Measurements from ENCODE around the gene BRICD5. TPM values are rescaled to one million over a fixed set of nuclear protein-coding genes. Genes with fewer than 3 reads are reported as not detected.
"Not testable (repeated sequence)": the region's sequence is repeated elsewhere in the genome, so short reads cannot be mapped to it uniquely, and the experiment has no call there.

BRICD5 gene
- total RNA-seq, 2 donors from 2014 or later, result 2.1 to 2.6 TPM

DNA sequence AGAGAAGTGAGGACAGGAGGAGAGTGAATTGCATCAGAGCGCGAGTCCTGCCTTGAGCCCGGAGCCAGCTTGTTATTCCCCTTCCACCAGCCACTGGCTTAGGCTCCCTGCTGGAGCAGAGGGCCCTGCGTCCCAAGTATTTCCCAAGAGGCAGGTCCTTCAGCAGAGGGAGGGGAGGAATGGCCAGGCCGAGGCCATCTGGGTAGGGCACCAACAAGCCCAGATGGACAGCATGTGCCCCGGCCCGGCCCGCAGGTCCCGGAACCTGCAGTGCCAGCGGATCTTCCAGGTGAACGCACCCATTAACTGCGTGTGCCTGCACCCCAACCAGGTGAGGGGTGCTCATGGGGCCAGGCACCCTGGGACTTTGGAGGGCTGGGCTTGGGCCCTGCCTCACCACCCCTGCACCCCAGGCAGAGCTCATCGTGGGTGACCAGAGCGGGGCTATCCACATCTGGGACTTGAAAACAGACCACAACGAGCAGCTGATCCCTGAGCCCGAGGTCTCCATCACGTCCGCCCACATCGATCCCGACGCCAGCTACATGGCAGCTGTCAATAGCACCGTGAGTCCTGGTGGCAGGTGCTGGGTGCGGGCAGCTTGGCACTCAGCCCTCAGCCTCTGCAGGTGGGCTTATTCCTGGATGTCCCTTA, 3.8 kb downstream of the BRICD5 start:
- no peak for DNase-seq (ENCODE audit: low spot score)
- intact Hi-C loops (cut with DNase I), result loop anchor here in 1 of 2 donors (10.0 kb wide), 1 partner anchor 318 kb away; the partner anchor contains the start of gene AMDHD2

DNA sequence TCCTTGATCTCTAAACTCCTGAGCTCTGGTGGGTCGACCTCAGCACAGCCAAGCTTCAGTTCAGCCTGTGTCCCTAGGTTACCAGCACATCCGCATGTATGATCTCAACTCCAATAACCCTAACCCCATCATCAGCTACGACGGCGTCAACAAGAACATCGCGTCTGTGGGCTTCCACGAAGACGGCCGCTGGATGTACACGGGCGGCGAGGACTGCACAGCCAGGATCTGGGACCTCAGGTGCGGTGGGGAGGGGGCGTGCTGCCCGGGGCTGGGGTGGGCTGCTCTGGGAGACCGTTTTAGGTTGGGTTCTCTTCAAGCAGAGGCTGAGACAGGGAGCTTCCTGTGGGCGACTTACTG, 4.3 kb downstream of the BRICD5 start:
- intact Hi-C loops (cut with DNase I), result loop anchor here in 1 of 2 donors (10.0 kb wide), 1 partner anchor 318 kb away; the partner anchor contains the start of gene AMDHD2
- no peak for DNase-seq (ENCODE audit: low spot score)

GRCh38 chr16:2205967-2206313, 4.7 kb downstream of the BRICD5 start:
- no peak for DNase-seq (ENCODE audit: low spot score)
- intact Hi-C loops (cut with DNase I), result loop anchor here in 1 of 2 donors (10.0 kb wide), 1 partner anchor 319 kb away; the partner anchor contains the start of gene AMDHD2

DNA sequence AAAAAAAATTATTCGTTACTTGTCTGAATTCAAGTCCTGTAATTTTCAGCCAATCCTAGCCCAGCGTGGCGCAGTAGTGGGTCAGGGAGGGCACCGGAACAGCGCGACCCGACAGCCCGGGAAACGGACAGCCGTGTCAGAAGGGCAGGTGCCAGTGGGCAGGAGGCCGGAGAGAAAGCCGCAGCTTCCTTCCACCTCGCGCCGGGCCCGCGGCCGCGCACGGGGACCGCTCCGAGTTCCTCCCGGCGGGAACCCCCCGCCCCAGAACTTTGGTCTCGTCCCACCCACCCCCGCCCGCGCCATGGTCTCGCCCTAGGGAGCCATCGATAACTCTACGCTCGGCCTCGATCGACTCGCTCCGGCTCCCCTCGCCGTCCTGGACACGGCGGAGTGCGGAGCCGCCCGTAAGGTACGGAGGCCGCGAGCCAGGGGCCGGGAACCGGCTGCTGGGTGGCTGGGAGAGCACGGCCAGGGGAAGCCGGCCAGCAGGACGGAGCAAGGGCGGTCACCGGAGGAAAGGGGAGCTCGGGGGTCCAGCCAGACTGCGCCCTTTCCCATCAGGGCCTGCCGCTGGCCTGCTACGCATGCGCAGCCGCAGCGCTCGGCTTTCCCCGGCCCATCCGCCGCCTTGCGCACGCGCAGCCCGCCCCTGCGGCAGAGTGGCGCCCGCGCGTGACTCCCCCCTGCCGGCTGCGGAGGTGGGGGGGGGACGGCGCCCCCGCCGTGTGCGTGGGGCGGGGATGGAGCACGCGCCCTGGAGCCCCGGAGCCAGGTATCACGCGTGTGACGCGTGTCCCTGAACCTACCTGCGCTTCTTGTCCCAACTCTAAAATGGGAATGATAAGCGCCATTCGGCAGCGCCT, 5.3 kb downstream of the BRICD5 start, which contains the start of gene MLST8:
Gene MLST8, plus strand, starts transcription at position 351 of the 863 bp plus-strand sequence. CDS start 632 bp downstream, outside the sequence.
- peak; percentile 95 for DNase-seq (ENCODE audit: low spot score)
- intact Hi-C loops (cut with DNase I), result loop anchor here in 1 of 2 donors (10.0 kb wide), 1 partner anchor 319 kb away; the partner anchor contains the start of gene AMDHD2

DNA sequence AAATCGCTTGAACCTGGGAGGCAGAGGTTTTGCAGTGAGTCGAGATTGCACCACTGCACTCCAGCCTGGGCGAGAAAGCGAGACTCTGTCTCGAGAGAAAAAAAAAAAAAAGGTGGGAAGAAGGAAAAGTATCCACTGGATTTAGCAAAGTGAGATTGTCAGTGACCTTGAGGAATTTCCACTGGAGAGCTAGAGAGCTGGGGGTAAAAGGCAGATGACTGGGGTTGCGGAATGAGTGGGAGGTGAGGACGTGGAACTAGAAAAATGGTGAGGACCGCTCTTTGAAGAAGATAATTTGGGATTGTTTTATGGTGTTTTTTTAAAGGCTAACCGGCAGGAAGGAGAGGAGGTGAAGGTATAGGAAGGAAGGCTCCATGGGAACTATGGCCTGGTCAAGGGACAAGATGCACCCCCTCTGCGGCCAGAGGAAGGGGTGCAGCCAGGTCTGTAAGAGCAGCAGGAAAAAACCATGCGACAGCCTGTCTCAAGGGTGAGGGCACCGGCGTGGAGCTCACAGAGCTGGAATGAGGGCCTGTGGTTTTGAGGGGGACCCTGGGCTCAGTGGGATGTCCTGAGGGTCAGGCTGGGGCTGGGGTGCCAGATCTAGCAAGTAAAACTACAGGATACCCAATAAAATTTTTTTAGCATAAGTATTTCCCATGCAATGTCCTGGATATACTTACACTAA, 6.1 kb downstream of the BRICD5 start:
- DNase-seq (ENCODE audit: low spot score), result no peak
- intact Hi-C loops (cut with DNase I), result loop anchor here in 1 of 2 donors (10.0 kb wide), 1 partner anchor 320 kb away; the partner anchor contains the start of gene AMDHD2

- intact Hi-C loops (cut with DNase I), result loop anchor here in 1 of 2 donors (10.0 kb wide), 1 partner anchor 322 kb away; the partner anchor contains the start of gene AMDHD2
- DNase-seq (ENCODE audit: low spot score), result not testable (repeated sequence)
These were observed 7.5 kb downstream of the BRICD5 start for GRCh38 chr16:2203119-2203688.

GRCh38 chr16:2200313-2200712, 10.3 kb downstream of the BRICD5 start:
- DNase-seq (ENCODE audit: low spot score), result no peak
- intact Hi-C loops (cut with DNase I), result loop anchor here in 1 of 2 donors (10.0 kb wide), 1 partner anchor 324 kb away; the partner anchor contains the start of gene AMDHD2

DNA sequence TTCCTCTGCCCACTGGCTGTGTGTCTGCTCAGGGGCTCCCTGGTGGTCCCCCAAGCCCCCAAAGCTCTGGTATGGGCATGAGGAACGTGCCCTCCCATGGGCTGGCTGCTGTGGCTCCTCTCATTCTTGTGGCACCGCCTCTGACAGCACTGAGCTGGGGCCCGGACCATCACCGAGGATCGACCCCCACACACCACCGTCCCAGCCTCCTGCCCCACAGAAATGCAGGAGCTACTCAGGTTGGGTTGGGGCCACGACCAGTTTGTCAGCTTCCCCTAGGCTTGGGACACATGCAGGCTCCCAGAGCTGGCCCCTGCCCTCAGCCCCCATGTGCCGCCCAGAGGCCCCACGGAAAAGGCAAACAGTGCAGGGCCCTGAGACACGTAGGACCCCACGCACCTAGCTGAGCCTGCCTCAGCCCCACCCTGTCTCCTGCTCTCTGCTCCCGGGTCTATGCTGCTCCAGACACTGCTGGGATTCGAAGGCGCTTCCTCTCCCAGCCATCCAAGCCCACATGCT, 11.0 kb downstream of the BRICD5 start:
- intact Hi-C loops (cut with DNase I), result loop anchor here in 1 of 2 donors (10.0 kb wide), 1 partner anchor 325 kb away; the partner anchor contains the start of gene AMDHD2
- DNase-seq (ENCODE audit: low spot score), result no peak

GRCh38 chr16:2199095-2199494, 11.6 kb downstream of the BRICD5 start:
- DNase-seq (ENCODE audit: low spot score), result no peak
- intact Hi-C loops (cut with DNase I), result no loop called here

GRCh38 chr16:2198283-2198682, 12.4 kb downstream of the BRICD5 start:
- DNase-seq (ENCODE audit: low spot score), result no peak
- intact Hi-C loops (cut with DNase I), result no loop called here

- intact Hi-C loops (cut with DNase I), result no loop called here
- DNase-seq (ENCODE audit: low spot score), result no peak
These were observed 12.9 kb downstream of the BRICD5 start for GRCh38 chr16:2197765-2198164.

DNA sequence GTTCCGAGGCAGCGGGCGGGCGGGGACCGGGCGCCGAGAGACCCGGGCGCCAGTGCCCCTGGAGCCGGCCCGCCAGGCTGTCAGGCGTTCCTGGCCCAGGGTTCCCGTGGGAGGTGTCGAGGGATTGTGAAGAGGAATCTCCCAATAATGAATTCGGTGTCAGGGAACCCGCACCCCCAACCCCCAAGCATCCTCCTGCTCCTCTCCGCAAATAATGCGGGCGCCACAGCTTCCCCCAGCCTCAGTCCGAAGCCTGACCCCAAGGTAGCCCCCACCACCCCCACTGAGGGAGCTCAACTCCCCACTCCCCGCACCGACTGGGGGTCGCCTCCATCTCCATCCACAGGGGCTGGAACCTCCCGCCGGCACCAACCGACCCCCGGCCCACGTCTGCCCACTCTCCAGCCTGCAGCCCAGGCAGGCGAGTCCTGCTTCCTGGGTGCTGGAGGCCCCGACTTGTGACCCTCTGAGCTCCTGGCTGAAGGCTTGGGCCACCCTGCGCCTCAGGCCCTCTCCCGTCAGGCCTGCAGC, 13.6 kb downstream of the BRICD5 start:
- no peak for DNase-seq (ENCODE audit: low spot score)
- intact Hi-C loops (cut with DNase I), result no loop called here

GRCh38 chr16:2196162-2196980, 14.3 kb downstream of the BRICD5 start, which contains the start of gene CASKIN1:
Gene CASKIN1 (minus strand): TSS chr16:2196605. CDS start chr16:2196432, 173 bp downstream.
- intact Hi-C loops (cut with DNase I), result no loop called here
- DNase-seq (ENCODE audit: low spot score), result no peak

DNA sequence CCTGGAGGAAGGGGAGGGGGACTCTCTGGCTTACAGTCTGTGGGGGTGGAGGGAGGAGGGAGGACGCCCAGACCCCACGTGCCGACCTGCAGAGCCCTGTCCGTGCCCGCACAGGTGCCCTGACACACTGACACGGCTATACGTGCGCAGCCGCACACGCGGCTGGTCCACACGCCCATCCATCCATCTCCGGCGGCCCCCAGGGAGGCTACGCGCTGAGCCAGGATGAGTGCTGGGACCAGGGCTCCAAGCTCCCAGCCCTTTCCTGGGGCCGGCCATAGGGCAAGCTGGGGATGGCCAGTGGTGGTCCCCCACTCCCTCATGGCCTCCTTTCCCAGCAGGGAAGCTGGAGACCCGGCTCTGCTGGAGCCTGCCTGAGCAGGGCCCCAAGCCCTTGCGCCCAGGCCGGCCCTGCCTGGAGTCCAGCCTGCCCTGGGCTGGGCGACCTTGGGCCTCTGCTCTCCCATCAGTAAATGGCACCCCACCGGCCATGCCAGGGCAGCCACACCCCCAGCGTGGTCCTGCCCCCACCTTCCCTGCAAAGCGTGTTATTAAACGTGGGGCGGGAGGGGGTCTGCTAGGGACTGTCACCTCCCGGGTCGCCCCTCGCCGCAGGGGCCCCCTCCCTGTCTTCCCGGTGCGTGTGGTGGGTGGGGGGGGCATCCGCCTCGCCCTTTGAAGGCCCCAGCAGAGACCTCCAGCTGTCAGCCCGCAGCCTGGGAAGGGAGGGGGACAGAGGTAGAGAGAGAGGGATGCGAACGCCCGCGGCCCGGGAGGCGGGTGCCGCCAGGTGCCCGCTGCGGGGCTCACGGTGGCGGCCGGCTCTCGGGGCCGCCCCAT, 15.1 kb downstream of the BRICD5 start:
- no peak for DNase-seq (ENCODE audit: low spot score)
- intact Hi-C loops (cut with DNase I), result no loop called here

DNA sequence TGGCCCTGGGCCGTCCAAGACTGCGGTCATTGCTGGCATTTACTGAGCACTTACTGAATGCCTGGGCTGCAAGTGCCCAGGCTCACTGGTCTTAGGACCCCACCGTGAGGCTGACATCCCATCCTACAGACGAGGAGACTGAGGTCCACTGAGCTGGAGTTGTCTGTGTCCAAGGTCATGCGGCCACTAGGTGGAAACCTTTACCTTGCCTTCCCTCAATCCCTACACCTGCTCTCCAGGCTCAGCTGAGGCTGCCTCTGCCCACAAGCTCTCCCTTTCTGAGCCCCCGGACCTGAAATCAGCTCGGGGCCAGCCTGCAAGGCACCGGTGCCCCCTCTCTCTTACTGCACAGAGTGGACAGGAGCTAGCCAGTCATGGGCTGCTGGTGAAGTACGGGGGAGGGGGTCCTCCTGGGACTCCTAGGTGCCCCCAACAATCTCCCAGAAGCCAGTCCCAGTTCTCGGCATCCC, 15.8 kb downstream of the BRICD5 start:
- intact Hi-C loops (cut with DNase I), result no loop called here
- no peak for DNase-seq (ENCODE audit: low spot score)

- intact Hi-C loops (cut with DNase I), result no loop called here
- DNase-seq (ENCODE audit: low spot score), result no peak
These were observed 16.4 kb downstream of the BRICD5 start for GRCh38 chr16:2194166-2194834.
